ENCODE data around the gene SERINC4. TPM values are rescaled to one million over a fixed set of nuclear protein-coding genes. Genes with fewer than 3 reads are reported as not detected.
A peak's percentile ranks its signal among the peaks of the same experiment; 100 is the strongest.

SERINC4 gene
- total RNA-seq, 2 donors from 2014 or later = not detected

GRCh38 chr15:43791993-43792760 is 7.8 kb downstream of the SERINC4 start, which contains the start of gene SERF2:
SERF2 (plus strand) TSS chr15:43792320; CDS start chr15:43792377, 57 bp downstream.
- Histone ChIP-seq H3K36me3 (replicated peaks in 1 of 2; ENCODE audit: insufficient read depth in 1 of 2, low read depth in 2 of 2) (peaks cover 3 to 7% of the 10 kb centered on the region in 2 donors), H3K27ac (peak within 1 kb of the TSS; percentile 95 to 99 (median 98)), H3K9me3 (no peaks in the 10 kb centered on the region), H3K4me1 (peaks cover 54% of the 10 kb centered on the region), H3K27me3 (no peaks in the 10 kb centered on the region), H3K4me3 (peak within 1 kb of the TSS; percentile 52 to 91)
- WGBS, 2 donors = 0 to 1% methylated on average over 14 to 66 of the region's 66 CpGs
- intact Hi-C loops (cut with DNase I) = no loop called here
- DNase-seq (peak; percentile 100), ATAC-seq (peak; percentile 92)
- peak in 1 of 7 experiments; percentile 1 for TF ChIP-seq CTCF (IDR thresholded peaks at IDR 0.05)
- TF ChIP-seq POLR2A (IDR thresholded peaks at IDR 0.05) = peak; percentile 99 to 100 (median 99)

GRCh38 chr15:43789409-43789808 is 10.6 kb downstream of the SERINC4 start:
- peaks cover 38% of the 10 kb centered on the region for H3K4me1 ChIP-seq
- intact Hi-C loops (cut with DNase I) = no loop called here
- H3K4me3 ChIP-seq = no peak overlapping the region
- H3K9me3 ChIP-seq = no peaks in the 10 kb centered on the region
- DNase-seq (no peak), ATAC-seq (peak; percentile 8)
- TF ChIP-seq CTCF (IDR thresholded peaks at IDR 0.05) = no peak
- no peak for TF ChIP-seq POLR2A (IDR thresholded peaks at IDR 0.05)
- WGBS, 2 donors = 55 to 71% methylated on average over 3 of the region's 3 CpGs
- no peaks in the 10 kb centered on the region for H3K27me3 ChIP-seq
- H3K27ac ChIP-seq = peak overlapping the region in 3 of 4 donors; percentile 65 to 86 (median 72)
- peaks cover 0 to 5% of the 10 kb centered on the region in 2 donors for H3K36me3 ChIP-seq (replicated peaks in 1 of 2; ENCODE audit: insufficient read depth in 1 of 2, low read depth in 2 of 2)

- ATAC-seq (no peak), DNase-seq (no peak)
- no peak overlapping the region for H3K4me3 ChIP-seq
- H3K4me1 ChIP-seq = peaks cover 25% of the 10 kb centered on the region
- TF ChIP-seq CTCF (IDR thresholded peaks at IDR 0.05) = no peak
- TF ChIP-seq POLR2A (IDR thresholded peaks at IDR 0.05) = no peak
- no peaks in the 10 kb centered on the region for H3K36me3 ChIP-seq (replicated peaks in 1 of 2; ENCODE audit: insufficient read depth in 1 of 2, low read depth in 2 of 2)
- no peak overlapping the region for H3K27ac ChIP-seq
- WGBS, 2 donors = 85 to 86% methylated on average over 1 of the region's 1 CpG
- intact Hi-C loops (cut with DNase I) = no loop called here
- no peaks in the 10 kb centered on the region for H3K9me3 ChIP-seq
- no peaks in the 10 kb centered on the region for H3K27me3 ChIP-seq
Measured at GRCh38 chr15:43779016-43779415, 21.0 kb downstream of the SERINC4 start.

- peaks cover 25% of the 10 kb centered on the region for H3K4me1 ChIP-seq
- DNase-seq (peak; percentile 83 to 90 (median 86)), ATAC-seq (peak; percentile 74)
- intact Hi-C loops (cut with DNase I) = no loop called here
- WGBS, 2 donors = 1% methylated on average over 8 to 31 of the region's 31 CpGs
- H3K36me3 ChIP-seq (replicated peaks in 1 of 2; ENCODE audit: insufficient read depth in 1 of 2, low read depth in 2 of 2) = no peaks in the 10 kb centered on the region
- peak; percentile 20 to 49 (median 32) for TF ChIP-seq POLR2A (IDR thresholded peaks at IDR 0.05)
- TF ChIP-seq CTCF (IDR thresholded peaks at IDR 0.05) = peak; percentile 57 to 93 (median 72)
- H3K27ac ChIP-seq = peak overlapping the region; percentile 92 to 96 (median 94)
- no peaks in the 10 kb centered on the region for H3K27me3 ChIP-seq
- peak overlapping the region; percentile 47 to 67 for H3K4me3 ChIP-seq
- no peaks in the 10 kb centered on the region for H3K9me3 ChIP-seq
Measured at GRCh38 chr15:43777267-43777914, 22.6 kb downstream of the SERINC4 start.

Data from body of pancreas (tissue), 4 donors.